ENCODE measurements around the gene ALG2.

ALG2 gene

GRCh38 chr9:99221621-99222415 is at the start of gene ALG2, which contains the start of gene SEC61B:
Gene ALG2, minus strand, starts transcription at chr9:99221942. Its CDS starts 48 bp downstream, at chr9:99221894.
Gene SEC61B, plus strand, starts transcription at chr9:99222282. Its CDS starts 82 bp downstream, at chr9:99222364.
- DNase-seq (ENCODE audit: low spot score) = peak; percentile 95

GRCh38 chr9:99270491-99270890 is 48.7 kb upstream of the ALG2 start:
- no peak for DNase-seq (ENCODE audit: low spot score)

GRCh38 chr9:99269416-99269815 is 47.7 kb upstream of the ALG2 start:
- DNase-seq (ENCODE audit: low spot score) = no peak

GRCh38 chr9:99266255-99267023 is 44.7 kb upstream of the ALG2 start:
- peak; percentile 86 for DNase-seq (ENCODE audit: low spot score)

- DNase-seq (ENCODE audit: low spot score) = no peak
These were observed 43.9 kb upstream of the ALG2 start for GRCh38 chr9:99265691-99266090.

GRCh38 chr9:99264070-99264680 is 42.4 kb upstream of the ALG2 start:
- DNase-seq (ENCODE audit: low spot score) = peak; percentile 26

GRCh38 chr9:99262949-99263418 is 41.2 kb upstream of the ALG2 start:
- DNase-seq (ENCODE audit: low spot score) = no peak

GRCh38 chr9:99261923-99262322 is 40.2 kb upstream of the ALG2 start:
- DNase-seq (ENCODE audit: low spot score) = no peak

- no peak for DNase-seq (ENCODE audit: low spot score)
These were observed 37.6 kb upstream of the ALG2 start for GRCh38 chr9:99259231-99259918.

GRCh38 chr9:99257723-99258389 is 36.1 kb upstream of the ALG2 start:
- no peak for DNase-seq (ENCODE audit: low spot score)

GRCh38 chr9:99255651-99256050 is 33.9 kb upstream of the ALG2 start:
- DNase-seq (ENCODE audit: low spot score) = no peak

GRCh38 chr9:99253772-99254431 is 32.2 kb upstream of the ALG2 start:
- DNase-seq (ENCODE audit: low spot score) = peak; percentile 67

GRCh38 chr9:99253134-99253533 is 31.4 kb upstream of the ALG2 start:
- DNase-seq (ENCODE audit: low spot score) = no peak

GRCh38 chr9:99251157-99251556 is 29.4 kb upstream of the ALG2 start:
- DNase-seq (ENCODE audit: low spot score) = no peak

- no peak for DNase-seq (ENCODE audit: low spot score)
These were observed 27.9 kb upstream of the ALG2 start for GRCh38 chr9:99249619-99250018.

- DNase-seq (ENCODE audit: low spot score) = peak; percentile 31
These were observed 22.9 kb upstream of the ALG2 start for GRCh38 chr9:99244344-99245260.

- DNase-seq (ENCODE audit: low spot score) = no peak
These were observed 19.4 kb upstream of the ALG2 start for GRCh38 chr9:99241106-99241505.

GRCh38 chr9:99239341-99240060 is 17.8 kb upstream of the ALG2 start:
- no peak for DNase-seq (ENCODE audit: low spot score)

- no peak for DNase-seq (ENCODE audit: low spot score)
These were observed 16.6 kb upstream of the ALG2 start for GRCh38 chr9:99238331-99238730.
